ENCODE data around the gene AMPD2.
A peak's percentile ranks its signal among the peaks of the same experiment; 100 is the strongest.

AMPD2 gene

GRCh38 chr1:109619576-109620400 is at the start of gene AMPD2, which contains the start of gene GNAT2:
Gene AMPD2 (plus strand): TSS chr1:109619837. CDS start chr1:109621176, 1,339 bp downstream.
Gene GNAT2 (minus strand): TSS chr1:109619616. CDS start chr1:109612870, 6,746 bp downstream.
- no peaks in the 10 kb centered on the region for H3K9me3 ChIP-seq (ENCODE audit: control insufficient read depth, low read length)
- H3K4me3 ChIP-seq (ENCODE audit: low read length), result peak within 1 kb of the TSS; percentile 60
- H3K4me1 ChIP-seq (ENCODE audit: control insufficient read depth, insufficient read depth, low read length), result peaks cover 47% of the 10 kb centered on the region
- peak within 1 kb of the TSS; percentile 72 for H3K9ac ChIP-seq (ENCODE audit: low read length)
- H3K36me3 ChIP-seq (ENCODE audit: control insufficient read depth, insufficient read depth, low read length), result no peaks in the 10 kb centered on the region
- H3K27me3 ChIP-seq (ENCODE audit: control insufficient read depth, insufficient read depth, low read length), result no peaks in the 10 kb centered on the region

- Histone ChIP-seq H3K27me3 (ENCODE audit: control insufficient read depth, insufficient read depth, low read length) (no peaks in the 10 kb centered on the region), H3K36me3 (ENCODE audit: control insufficient read depth, insufficient read depth, low read length) (no peaks in the 10 kb centered on the region), H3K4me1 (ENCODE audit: control insufficient read depth, insufficient read depth, low read length) (peaks cover 19% of the 10 kb centered on the region), H3K9me3 (ENCODE audit: control insufficient read depth, low read length) (no peaks in the 10 kb centered on the region), H3K9ac (ENCODE audit: low read length) (no peak overlapping the region), H3K4me3 (ENCODE audit: low read length) (no peak overlapping the region)
Measured at GRCh38 chr1:109570414-109570813, 49.2 kb upstream of the AMPD2 start.

GRCh38 chr1:109573785-109574184 is 45.9 kb upstream of the AMPD2 start:
- Histone ChIP-seq H3K9ac (ENCODE audit: low read length) (no peak overlapping the region), H3K4me3 (ENCODE audit: low read length) (no peak overlapping the region), H3K27me3 (ENCODE audit: control insufficient read depth, insufficient read depth, low read length) (no peaks in the 10 kb centered on the region), H3K9me3 (ENCODE audit: control insufficient read depth, low read length) (no peaks in the 10 kb centered on the region), H3K36me3 (ENCODE audit: control insufficient read depth, insufficient read depth, low read length) (no peaks in the 10 kb centered on the region), H3K4me1 (ENCODE audit: control insufficient read depth, insufficient read depth, low read length) (peaks cover 4% of the 10 kb centered on the region)

GRCh38 chr1:109578947-109579443 is 40.6 kb upstream of the AMPD2 start:
- no peaks in the 10 kb centered on the region for H3K36me3 ChIP-seq (ENCODE audit: control insufficient read depth, insufficient read depth, low read length)
- no peaks in the 10 kb centered on the region for H3K27me3 ChIP-seq (ENCODE audit: control insufficient read depth, insufficient read depth, low read length)
- no peak overlapping the region for H3K9ac ChIP-seq (ENCODE audit: low read length)
- no peaks in the 10 kb centered on the region for H3K4me1 ChIP-seq (ENCODE audit: control insufficient read depth, insufficient read depth, low read length)
- H3K9me3 ChIP-seq (ENCODE audit: control insufficient read depth, low read length), result no peaks in the 10 kb centered on the region
- H3K4me3 ChIP-seq (ENCODE audit: low read length), result no peak overlapping the region

- Histone ChIP-seq H3K27me3 (ENCODE audit: control insufficient read depth, insufficient read depth, low read length) (no peaks in the 10 kb centered on the region), H3K36me3 (ENCODE audit: control insufficient read depth, insufficient read depth, low read length) (no peaks in the 10 kb centered on the region), H3K9me3 (ENCODE audit: control insufficient read depth, low read length) (no peaks in the 10 kb centered on the region), H3K4me3 (ENCODE audit: low read length) (no peak overlapping the region), H3K9ac (ENCODE audit: low read length) (no peak overlapping the region), H3K4me1 (ENCODE audit: control insufficient read depth, insufficient read depth, low read length) (no peaks in the 10 kb centered on the region)
Measured at GRCh38 chr1:109579491-109579890, 40.1 kb upstream of the AMPD2 start.

- Histone ChIP-seq H3K27me3 (ENCODE audit: control insufficient read depth, insufficient read depth, low read length) (no peaks in the 10 kb centered on the region), H3K9me3 (ENCODE audit: control insufficient read depth, low read length) (no peaks in the 10 kb centered on the region), H3K4me1 (ENCODE audit: control insufficient read depth, insufficient read depth, low read length) (no peaks in the 10 kb centered on the region), H3K9ac (ENCODE audit: low read length) (no peak overlapping the region), H3K36me3 (ENCODE audit: control insufficient read depth, insufficient read depth, low read length) (peaks cover 6% of the 10 kb centered on the region), H3K4me3 (ENCODE audit: low read length) (no peak overlapping the region)
Measured at GRCh38 chr1:109582021-109582420, 37.6 kb upstream of the AMPD2 start.

- no peaks in the 10 kb centered on the region for H3K27me3 ChIP-seq (ENCODE audit: control insufficient read depth, insufficient read depth, low read length)
- H3K4me1 ChIP-seq (ENCODE audit: control insufficient read depth, insufficient read depth, low read length), result no peaks in the 10 kb centered on the region
- H3K9ac ChIP-seq (ENCODE audit: low read length), result no peak overlapping the region
- peaks cover 6% of the 10 kb centered on the region for H3K36me3 ChIP-seq (ENCODE audit: control insufficient read depth, insufficient read depth, low read length)
- no peak overlapping the region for H3K4me3 ChIP-seq (ENCODE audit: low read length)
- no peaks in the 10 kb centered on the region for H3K9me3 ChIP-seq (ENCODE audit: control insufficient read depth, low read length)
Measured at GRCh38 chr1:109584766-109585165, 34.9 kb upstream of the AMPD2 start.

GRCh38 chr1:109586055-109586454 is 33.6 kb upstream of the AMPD2 start:
- Histone ChIP-seq H3K4me3 (ENCODE audit: low read length) (no peak overlapping the region), H3K27me3 (ENCODE audit: control insufficient read depth, insufficient read depth, low read length) (no peaks in the 10 kb centered on the region), H3K9me3 (ENCODE audit: control insufficient read depth, low read length) (no peaks in the 10 kb centered on the region), H3K4me1 (ENCODE audit: control insufficient read depth, insufficient read depth, low read length) (no peaks in the 10 kb centered on the region), H3K9ac (ENCODE audit: low read length) (no peak overlapping the region), H3K36me3 (ENCODE audit: control insufficient read depth, insufficient read depth, low read length) (peaks cover 6% of the 10 kb centered on the region)

GRCh38 chr1:109589177-109589576 is 30.5 kb upstream of the AMPD2 start:
- Histone ChIP-seq H3K9me3 (ENCODE audit: control insufficient read depth, low read length) (no peaks in the 10 kb centered on the region), H3K36me3 (ENCODE audit: control insufficient read depth, insufficient read depth, low read length) (peaks cover 6% of the 10 kb centered on the region), H3K9ac (ENCODE audit: low read length) (no peak overlapping the region), H3K4me1 (ENCODE audit: control insufficient read depth, insufficient read depth, low read length) (no peaks in the 10 kb centered on the region), H3K27me3 (ENCODE audit: control insufficient read depth, insufficient read depth, low read length) (no peaks in the 10 kb centered on the region), H3K4me3 (ENCODE audit: low read length) (no peak overlapping the region)

GRCh38 chr1:109589679-109590078 is 30.0 kb upstream of the AMPD2 start:
- no peaks in the 10 kb centered on the region for H3K4me1 ChIP-seq (ENCODE audit: control insufficient read depth, insufficient read depth, low read length)

GRCh38 chr1:109592916-109593315 is 26.7 kb upstream of the AMPD2 start:
- Histone ChIP-seq H3K27me3 (ENCODE audit: control insufficient read depth, insufficient read depth, low read length) (no peaks in the 10 kb centered on the region), H3K36me3 (ENCODE audit: control insufficient read depth, insufficient read depth, low read length) (no peaks in the 10 kb centered on the region), H3K9me3 (ENCODE audit: control insufficient read depth, low read length) (no peaks in the 10 kb centered on the region), H3K4me1 (ENCODE audit: control insufficient read depth, insufficient read depth, low read length) (no peaks in the 10 kb centered on the region), H3K4me3 (ENCODE audit: low read length) (no peak overlapping the region), H3K9ac (ENCODE audit: low read length) (no peak overlapping the region)

More at GRCh38 chr1:109589679-109590078, 30.0 kb upstream of the AMPD2 start:
- Histone ChIP-seq H3K36me3 (ENCODE audit: control insufficient read depth, insufficient read depth, low read length) (peaks cover 6% of the 10 kb centered on the region), H3K9ac (ENCODE audit: low read length) (no peak overlapping the region), H3K27me3 (ENCODE audit: control insufficient read depth, insufficient read depth, low read length) (no peaks in the 10 kb centered on the region), H3K4me3 (ENCODE audit: low read length) (no peak overlapping the region), H3K9me3 (ENCODE audit: control insufficient read depth, low read length) (no peaks in the 10 kb centered on the region)

- Histone ChIP-seq H3K9me3 (ENCODE audit: control insufficient read depth, low read length) (no peaks in the 10 kb centered on the region), H3K36me3 (ENCODE audit: control insufficient read depth, insufficient read depth, low read length) (no peaks in the 10 kb centered on the region), H3K4me3 (ENCODE audit: low read length) (no peak overlapping the region), H3K9ac (ENCODE audit: low read length) (no peak overlapping the region), H3K4me1 (ENCODE audit: control insufficient read depth, insufficient read depth, low read length) (no peaks in the 10 kb centered on the region), H3K27me3 (ENCODE audit: control insufficient read depth, insufficient read depth, low read length) (no peaks in the 10 kb centered on the region)
Measured at GRCh38 chr1:109595531-109595930, 24.1 kb upstream of the AMPD2 start.
